ENCODE data around the gene PSMB10. TPM values are rescaled to one million over a fixed set of nuclear protein-coding genes. Genes with fewer than 3 reads are reported as not detected.

Gene PSMB10
- total RNA-seq, 1 donor = 47.0 TPM

DNA sequence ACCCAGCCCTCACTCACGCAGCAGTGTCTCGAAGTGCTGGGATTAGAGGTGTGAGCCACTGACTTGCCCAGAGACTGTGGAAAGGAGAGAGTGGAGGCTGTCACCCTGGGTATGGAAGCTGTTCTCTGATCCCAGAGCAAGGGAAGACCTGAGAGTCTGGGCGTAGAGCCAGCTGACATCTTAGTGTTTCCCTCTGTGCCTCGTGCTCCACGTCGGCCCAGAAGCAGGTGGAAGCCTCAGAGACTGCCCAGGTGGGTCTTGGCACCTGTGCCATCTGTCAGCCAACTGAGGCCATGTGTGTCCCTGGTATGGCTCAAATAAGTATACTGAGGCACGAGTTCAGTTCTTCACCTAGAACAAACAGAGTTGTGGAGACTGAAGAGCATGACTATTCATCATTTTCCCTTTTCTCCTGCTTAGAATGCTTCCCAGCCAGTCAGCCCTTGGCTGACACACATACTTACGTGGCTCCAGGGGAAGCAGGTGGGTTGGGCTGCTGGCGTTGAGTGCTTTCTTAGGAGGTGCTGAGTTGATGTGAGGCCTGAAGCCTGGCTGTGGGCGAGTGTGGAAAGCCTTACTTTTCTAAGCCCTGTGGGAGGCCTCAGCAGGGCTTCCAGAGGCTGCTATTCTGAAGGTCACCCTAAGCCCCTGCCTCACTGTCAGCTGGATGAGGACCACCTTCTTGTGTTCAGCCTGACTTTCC is 13.1 kb downstream of the PSMB10 start:
- Histone ChIP-seq H3K27me3 (ENCODE audit: insufficient read depth, low read length) (no peaks in the 10 kb centered on the region), H3K4me1 (ENCODE audit: insufficient read depth, low read length) (peaks cover 15% of the 10 kb centered on the region), H3K27ac (ENCODE audit: low read depth, low read length) (no peak overlapping the region), H3K4me3 (ENCODE audit: insufficient read depth, low read length) (no peak overlapping the region), H3K4me2 (ENCODE audit: insufficient read depth, low read length) (no peak overlapping the region), H3K9me3 (ENCODE audit: low read depth, low read length) (no peaks in the 10 kb centered on the region), H4K20me1 (ENCODE audit: insufficient read depth, low read length) (peaks cover 75% of the 10 kb centered on the region), H3K79me2 (ENCODE audit: insufficient read depth, low read length) (peaks cover 57% of the 10 kb centered on the region), H2AFZ (ENCODE audit: low read length) (no peak overlapping the region), H3K36me3 (ENCODE audit: insufficient read depth, low read length) (peaks cover 27% of the 10 kb centered on the region)
- DNase-seq (ENCODE audit: insufficient read length, low spot score, missing footprints) = peak; percentile 18
- TF ChIP-seq CTCF (IDR thresholded peaks at IDR 0.05; ENCODE audit: extremely low read depth, low read depth, low read length) = no peak

DNA sequence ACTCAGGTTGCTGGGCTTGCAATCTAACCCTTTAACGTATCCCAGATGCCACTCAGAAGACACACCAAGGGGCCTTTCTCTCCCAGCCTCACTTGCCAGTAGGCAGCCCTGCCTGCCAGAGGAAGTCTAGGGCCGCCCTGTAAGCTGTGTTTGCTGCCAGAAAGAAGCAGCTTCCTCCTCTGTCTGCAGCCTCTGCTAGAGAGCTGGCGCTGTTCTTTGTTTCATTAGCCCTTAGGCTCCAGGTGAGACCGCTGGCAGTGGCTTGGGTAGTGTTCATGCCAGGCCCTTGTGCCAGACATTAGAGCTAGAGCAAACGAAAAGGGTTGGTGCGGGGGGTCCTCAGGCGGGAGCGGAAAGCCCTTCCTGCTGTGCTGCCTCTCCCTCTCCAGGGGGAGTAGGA is 13.9 kb downstream of the PSMB10 start:
- H3K27ac ChIP-seq (ENCODE audit: low read depth, low read length) = no peak overlapping the region
- no peak for TF ChIP-seq CTCF (IDR thresholded peaks at IDR 0.05; ENCODE audit: extremely low read depth, low read depth, low read length)

GRCh38 chr16:67922221-67922620 is 14.4 kb downstream of the PSMB10 start:
- no peak overlapping the region for H2AFZ ChIP-seq (ENCODE audit: low read length)
- H3K4me1 ChIP-seq (ENCODE audit: insufficient read depth, low read length) = peaks cover 26% of the 10 kb centered on the region
- H3K4me2 ChIP-seq (ENCODE audit: insufficient read depth, low read length) = no peak overlapping the region
- H3K27me3 ChIP-seq (ENCODE audit: insufficient read depth, low read length) = no peaks in the 10 kb centered on the region
- no peaks in the 10 kb centered on the region for H3K9me3 ChIP-seq (ENCODE audit: low read depth, low read length)
- peaks cover 14% of the 10 kb centered on the region for H3K36me3 ChIP-seq (ENCODE audit: insufficient read depth, low read length)
- H3K79me2 ChIP-seq (ENCODE audit: insufficient read depth, low read length) = peaks cover 56% of the 10 kb centered on the region
- peaks cover 76% of the 10 kb centered on the region for H4K20me1 ChIP-seq (ENCODE audit: insufficient read depth, low read length)
- no peak for DNase-seq (ENCODE audit: insufficient read length, low spot score, missing footprints)
- no peak overlapping the region for H3K4me3 ChIP-seq (ENCODE audit: insufficient read depth, low read length)
- no peak overlapping the region for H3K27ac ChIP-seq (ENCODE audit: low read depth, low read length)
- TF ChIP-seq CTCF (IDR thresholded peaks at IDR 0.05; ENCODE audit: extremely low read depth, low read depth, low read length) = no peak

More for the DNA sequence above, 13.9 kb downstream of the PSMB10 start:
- Histone ChIP-seq H3K9me3 (ENCODE audit: low read depth, low read length) (no peaks in the 10 kb centered on the region), H3K4me1 (ENCODE audit: insufficient read depth, low read length) (peaks cover 21% of the 10 kb centered on the region), H3K4me3 (ENCODE audit: insufficient read depth, low read length) (no peak overlapping the region), H3K4me2 (ENCODE audit: insufficient read depth, low read length) (no peak overlapping the region), H3K36me3 (ENCODE audit: insufficient read depth, low read length) (peaks cover 19% of the 10 kb centered on the region), H4K20me1 (ENCODE audit: insufficient read depth, low read length) (peaks cover 76% of the 10 kb centered on the region), H3K79me2 (ENCODE audit: insufficient read depth, low read length) (peaks cover 56% of the 10 kb centered on the region), H2AFZ (ENCODE audit: low read length) (no peak overlapping the region), H3K27me3 (ENCODE audit: insufficient read depth, low read length) (no peaks in the 10 kb centered on the region)
- peak; percentile 49 for DNase-seq (ENCODE audit: insufficient read length, low spot score, missing footprints)

DNA sequence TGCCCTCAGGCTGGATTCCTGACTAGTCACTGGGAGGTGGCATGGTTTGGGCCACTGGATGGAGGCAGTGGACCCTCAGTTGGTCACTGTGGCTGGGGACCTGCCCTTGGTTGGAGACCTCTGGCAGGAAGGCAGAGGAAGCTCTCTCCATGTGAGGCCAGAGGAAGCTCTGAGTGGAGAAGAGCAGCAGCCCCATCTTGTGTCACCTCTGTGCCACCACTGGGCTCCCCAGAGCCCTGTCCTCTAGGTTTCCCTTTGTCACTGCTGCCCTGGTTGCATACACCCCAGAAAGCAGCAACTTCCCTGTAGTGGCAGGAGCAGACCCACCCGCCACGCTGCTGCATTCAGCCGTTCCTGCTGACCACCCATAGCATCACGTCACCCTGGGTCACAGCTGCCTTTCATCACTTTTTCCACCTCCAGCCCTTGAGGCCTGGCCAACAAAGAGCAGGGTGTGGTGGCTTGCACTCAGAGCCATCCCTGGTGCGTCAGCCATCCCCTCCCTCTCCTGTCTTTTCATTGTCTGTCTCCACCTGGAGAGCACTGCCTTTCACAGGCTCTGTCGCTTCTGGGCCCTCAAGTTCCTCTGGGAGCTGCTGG is 16.9 kb downstream of the PSMB10 start:
- TF ChIP-seq CTCF (IDR thresholded peaks at IDR 0.05; ENCODE audit: extremely low read depth, low read depth, low read length) = no peak
- H2AFZ ChIP-seq (ENCODE audit: low read length) = no peak overlapping the region
- H3K9me3 ChIP-seq (ENCODE audit: low read depth, low read length) = no peaks in the 10 kb centered on the region
- H3K4me1 ChIP-seq (ENCODE audit: insufficient read depth, low read length) = peaks cover 25% of the 10 kb centered on the region
- no peak overlapping the region for H3K27ac ChIP-seq (ENCODE audit: low read depth, low read length)
- no peaks in the 10 kb centered on the region for H3K27me3 ChIP-seq (ENCODE audit: insufficient read depth, low read length)
- DNase-seq (ENCODE audit: insufficient read length, low spot score, missing footprints) = no peak
- H4K20me1 ChIP-seq (ENCODE audit: insufficient read depth, low read length) = peaks cover 78% of the 10 kb centered on the region
- H3K36me3 ChIP-seq (ENCODE audit: insufficient read depth, low read length) = peaks cover 20% of the 10 kb centered on the region
- H3K4me2 ChIP-seq (ENCODE audit: insufficient read depth, low read length) = no peak overlapping the region
- no peak overlapping the region for H3K4me3 ChIP-seq (ENCODE audit: insufficient read depth, low read length)
- peaks cover 69% of the 10 kb centered on the region for H3K79me2 ChIP-seq (ENCODE audit: insufficient read depth, low read length)
